Measurements from ENCODE around the gene JMJD7.

Gene JMJD7

DNA sequence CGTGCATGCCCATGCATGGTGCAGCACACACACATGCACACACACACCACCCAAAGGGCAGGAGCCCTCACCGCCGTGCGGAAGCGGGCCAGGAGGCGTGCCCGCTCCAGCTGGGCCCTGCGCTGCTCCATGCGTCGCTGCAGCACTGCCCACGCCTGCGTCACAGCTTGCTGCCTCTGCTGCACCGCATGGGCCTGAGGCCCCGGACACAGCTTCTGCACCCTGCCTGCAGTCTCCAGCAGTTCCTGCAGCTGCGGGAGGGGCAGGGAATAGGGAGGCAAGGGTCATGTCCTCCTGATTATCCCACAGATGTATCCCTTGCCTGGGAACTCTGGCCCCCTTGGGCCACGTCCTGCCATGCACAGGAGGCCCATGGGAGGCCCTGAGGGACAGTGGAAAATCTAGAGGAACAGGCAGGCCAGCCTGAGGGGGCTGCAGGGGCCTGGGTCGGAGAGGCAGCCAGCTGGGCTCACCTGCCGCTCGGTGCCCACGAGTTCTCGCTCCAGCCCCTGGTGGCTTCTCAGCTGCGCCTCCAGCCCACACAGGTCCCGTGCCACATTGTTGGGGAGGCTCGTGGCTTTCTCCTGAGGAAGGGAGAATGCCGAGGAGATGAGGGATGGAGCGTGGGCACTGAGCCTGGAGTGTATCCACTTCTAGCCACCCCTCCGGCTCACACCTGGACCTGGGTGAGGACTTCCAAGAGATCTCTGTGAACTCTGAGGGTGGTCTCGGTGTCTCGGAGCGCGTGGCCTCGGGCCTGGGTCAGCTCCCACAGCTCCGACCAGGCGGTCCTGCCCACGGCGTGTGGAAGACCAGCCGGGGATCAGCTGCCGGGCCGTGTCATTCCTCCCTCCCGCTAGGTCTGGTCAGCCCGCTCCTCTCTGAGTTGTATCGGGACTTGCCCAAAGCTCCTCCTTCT, 42.1 kb downstream of the JMJD7 start:
- FAIRE-seq: no peak

DNA sequence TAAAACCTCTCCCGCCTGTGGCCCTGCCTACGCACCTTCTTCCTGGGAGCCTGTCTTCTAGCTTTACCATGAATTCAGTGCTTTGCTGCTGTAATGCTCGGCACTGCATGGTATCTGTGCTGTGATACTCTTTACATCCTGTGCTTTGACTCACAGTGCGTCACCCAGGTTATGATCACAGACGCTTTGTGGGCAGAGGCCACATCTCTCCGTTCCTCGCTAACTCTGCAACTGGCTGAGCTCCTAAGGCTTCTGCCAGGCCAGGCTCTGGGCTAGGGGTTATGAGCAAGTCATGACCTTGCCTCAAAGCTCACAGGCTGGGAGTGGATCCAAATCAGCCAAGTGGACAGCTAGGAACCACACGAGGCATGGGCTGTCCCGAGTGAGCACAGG, 42.8 kb downstream of the JMJD7 start:
- no peak for FAIRE-seq

DNA sequence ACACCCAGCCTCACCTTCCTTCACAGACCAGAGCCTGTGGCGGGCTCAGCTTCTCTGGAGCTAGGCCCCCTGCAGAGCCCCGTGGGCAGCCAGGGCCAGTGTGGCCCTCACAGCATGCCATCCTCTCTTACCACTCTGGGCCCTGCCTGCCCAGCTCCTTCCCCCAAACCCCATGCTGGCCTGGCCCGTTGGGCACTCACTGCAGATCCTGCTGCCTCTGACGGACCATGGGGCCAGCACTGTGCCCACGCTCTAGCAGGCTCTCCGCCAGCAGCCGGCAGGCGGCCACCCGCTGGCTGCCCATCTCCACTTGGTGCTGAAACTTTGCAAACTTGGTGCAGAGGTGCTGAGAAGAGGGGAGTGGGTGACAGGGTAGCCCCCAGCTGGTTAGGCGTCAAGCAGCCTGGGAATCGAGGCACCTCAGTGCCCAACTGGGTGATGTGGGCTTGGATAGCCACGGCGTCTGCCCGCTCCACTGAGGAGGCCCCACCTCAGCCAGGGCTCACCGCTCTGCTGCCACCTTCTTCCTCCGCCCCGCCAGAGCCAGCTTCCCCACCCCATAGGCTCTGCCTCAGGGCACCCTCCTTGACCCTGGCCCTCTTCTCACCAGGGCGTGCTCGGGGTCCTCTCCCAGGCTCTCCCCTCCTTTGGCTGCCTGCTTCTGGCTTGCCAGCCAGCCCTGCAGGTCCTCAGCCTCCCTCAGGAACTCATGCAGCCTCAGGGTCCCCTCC, 43.4 kb downstream of the JMJD7 start:
- FAIRE-seq: no peak

DNA sequence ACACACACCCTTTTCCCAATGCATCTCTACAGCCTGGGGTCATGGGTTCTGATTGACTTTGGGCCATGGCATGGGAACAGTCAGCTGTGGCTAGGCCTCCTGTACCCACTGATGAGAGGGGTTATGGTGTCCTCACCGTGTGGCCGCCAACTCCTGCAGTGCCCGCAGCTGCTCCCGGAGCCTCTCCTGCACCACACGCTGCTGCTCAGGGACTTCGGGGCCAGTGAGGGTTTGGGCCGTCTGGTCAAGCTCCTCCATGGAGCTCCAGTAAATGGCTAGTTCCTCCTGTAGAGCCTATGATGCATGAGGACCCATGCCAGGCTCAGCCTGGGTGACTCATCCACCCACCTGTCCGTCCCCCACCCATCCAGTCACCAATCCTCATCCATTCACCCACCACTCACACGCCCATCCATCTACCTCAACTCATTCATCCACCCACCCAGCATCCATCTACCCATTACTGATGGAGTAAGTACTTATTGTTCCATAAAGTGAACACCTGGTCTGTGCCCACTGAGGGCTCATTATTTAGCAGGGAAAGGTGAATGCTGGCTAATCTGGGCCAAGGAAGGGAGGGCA, 44.4 kb downstream of the JMJD7 start:
- no peak for FAIRE-seq

DNA sequence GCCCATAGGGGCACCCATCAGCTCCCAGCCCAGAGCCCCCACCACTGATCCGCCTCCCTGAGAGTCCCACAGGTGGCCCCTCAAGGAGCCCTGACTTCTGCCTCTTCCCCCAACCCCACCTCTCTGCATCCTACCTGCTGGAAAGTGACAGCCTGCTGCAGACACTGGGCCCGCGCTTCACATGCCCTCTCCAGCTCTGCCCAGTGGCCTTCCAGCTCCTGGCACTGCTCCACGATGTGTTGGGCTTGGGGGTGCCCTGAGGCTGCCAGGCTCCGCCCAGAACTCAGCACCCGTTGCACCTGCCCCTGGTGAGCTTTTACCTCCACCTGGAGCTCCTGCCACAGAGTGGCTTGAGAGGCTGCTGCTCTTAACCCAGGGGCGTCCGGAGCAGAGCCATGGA, 45.8 kb downstream of the JMJD7 start:
- no peak for FAIRE-seq

DNA sequence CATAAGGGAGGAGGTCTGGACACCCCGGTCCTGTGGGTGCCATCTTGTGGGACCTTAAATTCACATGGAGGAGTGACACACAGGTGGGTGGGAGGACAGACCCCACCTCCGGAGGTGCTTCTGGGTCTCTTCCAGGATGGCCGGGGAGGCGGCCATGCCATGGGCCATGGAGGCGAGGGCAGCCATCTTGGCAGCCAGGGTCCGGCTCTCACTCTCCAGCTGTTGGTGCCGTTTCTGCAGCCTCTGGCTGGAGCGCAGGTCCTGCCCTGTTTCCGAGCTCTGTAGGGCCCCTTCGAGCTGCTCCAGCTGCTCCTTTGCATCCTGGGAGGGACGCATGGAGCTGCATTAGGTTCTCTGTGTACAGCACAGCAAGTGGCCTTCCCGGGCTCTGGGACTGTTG, 46.8 kb downstream of the JMJD7 start:
- no peak for FAIRE-seq

DNA sequence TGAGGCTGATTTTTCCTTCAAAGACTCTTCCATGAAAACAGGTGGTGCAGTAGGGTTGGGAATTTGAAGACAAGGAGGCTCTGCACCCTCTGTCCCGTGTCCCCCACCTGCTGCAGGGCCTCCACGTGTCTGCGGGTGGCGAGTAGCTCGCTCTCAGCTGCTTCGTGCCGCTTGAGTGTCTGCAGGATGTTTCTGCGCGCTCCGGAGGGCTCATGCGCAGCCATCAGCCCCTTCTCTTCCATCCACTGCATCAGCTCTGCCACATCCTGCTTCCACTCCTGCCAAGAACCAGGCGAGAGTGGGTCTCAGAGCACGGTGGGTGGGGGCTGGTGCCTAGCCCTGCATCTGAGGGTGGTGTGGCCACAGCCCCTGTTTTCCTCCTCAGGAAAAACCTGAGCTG, 48.1 kb downstream of the JMJD7 start:
- no peak for FAIRE-seq

DNA sequence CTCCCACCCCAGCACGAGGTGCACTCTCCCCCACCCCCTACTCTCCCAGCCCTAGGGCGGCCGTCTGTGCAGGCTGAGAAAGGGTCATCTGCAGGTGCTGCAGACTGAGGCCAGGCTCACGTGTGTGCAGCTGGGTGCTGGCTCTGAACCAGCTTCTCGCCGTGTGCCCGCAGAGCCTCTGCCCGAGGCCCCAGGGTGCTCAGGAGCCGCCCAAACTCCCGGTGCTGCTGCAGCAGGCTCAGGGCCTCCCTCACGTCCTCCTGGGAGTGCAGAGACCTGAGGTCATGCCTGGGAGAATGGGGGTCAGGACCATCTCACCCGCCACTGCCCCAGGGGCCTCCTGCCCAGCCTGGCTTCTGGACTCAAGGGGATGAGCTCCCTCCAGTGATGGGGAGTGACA, 48.8 kb downstream of the JMJD7 start:
- FAIRE-seq: no peak

DNA sequence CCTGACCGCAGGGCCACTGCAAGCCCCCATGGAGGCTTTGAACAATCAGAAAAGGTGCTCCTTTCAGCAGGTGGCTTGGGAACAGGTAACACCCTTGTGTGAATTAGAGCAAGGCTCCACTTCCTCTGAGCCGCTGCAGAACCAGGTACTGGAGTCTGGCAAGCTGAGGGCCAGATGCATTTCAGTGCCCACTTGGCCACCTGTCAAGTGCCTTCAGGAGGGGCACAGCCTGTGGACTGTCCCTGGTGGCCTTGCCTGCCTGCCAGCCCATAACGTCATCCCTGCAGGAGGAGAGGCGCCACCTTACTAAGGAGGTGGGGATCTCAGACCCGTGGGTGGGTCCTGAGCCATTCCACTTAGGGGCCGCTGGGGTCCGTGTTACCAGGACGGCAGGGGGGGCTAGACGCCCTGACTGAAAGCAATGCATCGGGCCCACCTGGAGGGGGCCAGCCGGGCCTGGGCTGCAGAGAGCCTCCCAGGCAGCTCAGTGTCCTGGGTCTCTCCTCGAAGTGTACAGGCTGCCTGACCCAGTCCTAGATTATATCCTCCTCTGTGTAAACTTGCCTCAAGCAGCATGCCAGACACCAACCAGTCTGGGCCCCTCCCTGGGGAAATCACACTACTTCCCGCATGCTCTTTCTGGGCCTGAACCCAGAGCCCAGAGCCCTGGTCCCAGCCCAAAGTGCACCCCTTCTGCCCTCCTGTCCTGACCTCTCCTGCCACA, 49.9 kb downstream of the JMJD7 start:
- FAIRE-seq: no peak

DNA sequence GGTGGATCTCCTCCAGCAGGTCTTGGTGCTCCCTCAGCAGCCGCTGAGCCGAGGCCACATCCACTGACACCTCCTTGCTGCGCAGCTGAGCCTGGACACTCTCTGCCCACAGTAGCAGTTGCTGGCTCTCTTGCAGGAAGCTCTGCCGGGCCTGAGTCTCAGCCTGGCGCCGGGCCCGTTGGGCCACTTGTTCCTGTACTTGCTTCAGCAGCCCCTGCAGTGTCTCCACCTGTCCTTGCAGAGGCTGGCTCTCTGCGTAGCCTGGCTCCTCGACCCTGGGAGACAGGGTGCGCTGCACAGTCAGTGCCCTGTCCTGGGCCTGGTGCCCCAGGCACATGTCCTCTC, 50.4 kb downstream of the JMJD7 start:
- FAIRE-seq: no peak

DNA sequence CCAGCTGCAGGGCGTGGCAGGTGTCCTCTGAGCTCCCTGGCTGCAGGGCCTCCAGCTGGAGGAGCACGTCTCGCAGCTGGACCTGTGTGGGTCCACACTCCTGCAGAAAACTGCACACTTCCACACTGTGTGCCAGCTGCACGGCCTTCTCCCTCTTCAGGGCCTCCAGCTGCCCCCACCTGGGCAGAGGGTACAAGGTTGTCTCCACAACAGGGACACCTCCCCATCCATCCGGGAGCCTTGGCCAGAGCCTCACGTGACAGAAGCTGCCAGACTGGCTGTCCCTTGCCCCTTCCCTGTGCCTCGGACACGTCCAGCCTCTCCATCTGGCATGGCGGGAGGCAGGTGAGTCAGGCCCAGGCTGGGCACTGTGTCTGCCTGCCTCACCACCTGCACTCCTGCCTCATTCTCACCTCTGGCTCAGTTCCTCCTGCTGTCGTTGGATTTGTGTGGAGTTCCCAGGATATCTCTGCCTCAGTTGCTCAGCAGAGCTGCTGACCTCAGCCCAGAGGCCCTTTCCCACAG, 51.5 kb downstream of the JMJD7 start:
- no peak for FAIRE-seq

DNA sequence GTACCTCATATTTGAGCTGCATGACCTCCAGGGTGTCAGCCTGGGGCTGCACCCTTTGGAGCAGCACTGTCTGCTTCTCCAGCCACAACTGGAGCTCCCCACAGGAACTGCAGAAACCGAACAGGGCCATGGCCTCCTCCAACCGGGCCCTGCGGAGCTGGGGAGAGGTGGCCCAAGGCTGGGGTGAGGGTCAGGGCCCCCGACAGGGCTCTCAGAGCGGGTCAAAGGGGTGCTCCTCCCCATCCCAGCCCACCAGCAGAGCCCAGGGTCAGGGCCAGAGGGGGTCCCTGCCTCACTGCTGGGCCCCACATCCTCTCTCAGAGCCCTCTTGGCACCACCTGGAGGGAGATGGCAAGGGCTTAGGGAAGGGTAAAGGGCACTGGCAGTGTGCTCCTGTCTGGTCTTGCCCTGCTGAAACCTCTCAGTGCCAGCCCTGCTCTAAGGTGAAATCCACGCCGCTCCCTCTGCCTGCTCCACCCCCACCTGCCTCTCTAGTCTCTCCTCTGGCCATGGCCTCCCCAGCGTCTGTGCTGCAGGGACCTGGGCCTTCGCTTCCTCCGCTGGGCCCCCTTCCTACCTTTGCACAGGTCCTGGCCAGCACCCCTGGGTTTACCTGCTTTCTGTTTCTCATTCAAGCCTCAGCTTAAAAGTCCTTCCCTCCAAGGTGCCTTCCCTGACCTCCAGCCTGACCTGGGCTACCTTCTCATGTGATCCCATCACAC, 52.4 kb downstream of the JMJD7 start:
- no peak for FAIRE-seq

DNA sequence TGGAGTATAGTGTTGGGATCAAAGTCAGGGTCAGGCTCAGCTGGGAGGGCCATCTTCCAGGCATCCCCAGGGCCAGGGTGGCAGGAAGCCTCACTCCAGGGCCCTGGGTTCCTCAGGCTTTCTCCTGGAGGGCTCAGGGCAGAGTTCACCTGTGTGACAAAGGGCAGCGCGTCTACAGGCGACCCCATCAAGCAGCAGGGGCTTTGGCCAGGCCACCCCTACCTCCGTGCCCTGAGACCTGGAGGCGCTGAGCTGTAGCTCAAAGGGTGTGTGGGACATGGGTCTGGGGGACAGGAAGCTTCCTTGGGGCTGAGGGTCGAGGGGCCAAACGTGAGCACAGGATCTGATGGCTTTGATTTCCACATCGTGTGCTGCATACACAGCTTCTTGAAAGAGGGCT, 53.2 kb downstream of the JMJD7 start:
- no peak for FAIRE-seq

DNA sequence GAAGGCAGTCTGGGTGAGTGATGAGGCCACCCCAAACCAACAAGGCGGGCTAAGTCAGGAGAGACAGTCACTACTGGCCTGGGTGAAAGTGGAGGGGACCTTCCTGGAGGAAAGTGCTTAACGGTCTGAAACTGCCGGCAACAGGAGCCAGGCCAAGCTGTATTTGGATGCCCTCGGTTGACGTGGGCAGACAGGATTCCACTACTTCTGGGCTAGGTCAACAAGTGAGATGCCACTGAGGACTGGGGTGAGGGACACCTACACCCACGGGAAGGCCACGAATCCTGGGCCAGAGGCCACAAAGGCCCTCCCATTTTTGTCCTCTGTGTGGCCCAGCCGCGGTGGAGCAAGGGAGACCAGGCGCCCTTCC, 53.6 kb downstream of the JMJD7 start:
- no peak for FAIRE-seq

DNA sequence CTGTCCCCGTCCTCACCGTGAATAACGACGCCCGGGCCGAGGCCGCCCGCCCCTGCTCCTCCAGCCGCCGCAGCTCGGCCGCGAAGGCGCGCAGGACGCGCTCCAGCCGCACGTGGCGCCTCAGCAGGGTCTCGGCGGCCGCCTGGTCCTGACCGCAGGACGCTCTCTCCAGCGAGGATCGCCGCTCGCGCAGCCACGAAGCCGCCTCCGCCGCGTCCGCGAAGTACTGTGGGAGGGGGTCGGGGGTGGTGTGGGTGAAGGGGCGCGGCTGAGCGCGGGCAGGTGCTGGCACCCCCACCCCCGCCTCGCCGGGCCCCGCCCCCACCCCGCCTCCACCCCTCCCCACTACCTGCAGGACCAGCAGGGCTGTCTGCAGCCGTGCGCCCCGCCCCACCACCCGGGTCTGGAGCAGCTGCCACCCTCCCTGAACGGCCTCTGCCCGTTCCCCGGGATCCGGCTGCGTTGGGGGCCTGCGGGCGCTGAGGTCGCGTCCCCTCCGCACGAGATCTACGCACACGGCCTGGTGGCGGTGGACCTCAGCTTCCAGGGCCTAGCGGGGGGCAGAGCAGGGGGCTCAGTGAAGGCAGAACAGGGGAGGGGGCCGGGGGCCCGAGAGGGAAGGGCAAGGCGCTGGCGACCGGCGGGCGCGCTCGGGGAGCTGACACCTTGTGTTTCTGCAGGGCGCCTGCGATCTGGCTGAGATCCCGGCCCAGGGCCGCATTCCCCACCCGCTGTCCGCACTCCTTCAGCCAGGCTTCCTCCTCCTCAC, 54.2 kb downstream of the JMJD7 start:
- no peak for FAIRE-seq

DNA sequence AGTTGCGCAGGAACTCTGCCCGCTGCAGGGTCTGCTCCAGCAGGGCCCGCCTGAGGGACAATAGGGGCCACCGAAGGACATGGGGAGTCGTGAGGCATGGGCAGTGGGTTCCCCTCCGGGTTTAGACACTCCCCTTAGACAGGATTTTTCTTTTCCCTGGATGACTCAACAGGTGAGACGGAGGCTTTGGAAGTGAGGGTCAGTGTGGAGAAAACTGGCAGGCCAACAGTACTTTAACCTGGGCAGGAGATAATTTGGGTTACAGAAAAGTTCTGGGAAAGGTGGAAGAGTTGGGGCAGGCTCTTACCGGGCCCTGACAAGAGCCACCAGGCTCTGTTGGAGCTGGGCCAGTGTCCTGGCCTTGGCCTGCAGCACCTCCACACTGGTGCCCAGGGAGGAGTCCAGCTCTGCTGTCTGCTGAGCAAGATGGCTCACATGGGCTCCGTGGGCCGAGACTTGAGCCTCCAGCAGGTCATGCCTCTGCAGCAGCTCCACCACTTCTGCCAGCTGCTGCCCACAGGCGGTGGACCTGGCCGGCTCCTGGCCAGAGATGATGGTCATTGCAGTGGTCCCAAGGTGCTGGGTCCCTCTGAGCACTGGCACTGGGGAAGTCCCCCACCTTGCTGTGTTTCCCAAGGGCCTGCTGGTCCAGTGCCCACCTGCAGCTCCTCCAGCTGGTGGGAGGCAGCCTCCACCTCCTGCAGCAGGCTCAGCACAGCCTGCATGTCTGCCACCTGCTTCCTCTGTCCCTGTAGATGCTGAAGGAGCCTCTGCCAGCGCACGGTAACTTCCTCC, 55.0 kb downstream of the JMJD7 start:
- FAIRE-seq: no peak

DNA sequence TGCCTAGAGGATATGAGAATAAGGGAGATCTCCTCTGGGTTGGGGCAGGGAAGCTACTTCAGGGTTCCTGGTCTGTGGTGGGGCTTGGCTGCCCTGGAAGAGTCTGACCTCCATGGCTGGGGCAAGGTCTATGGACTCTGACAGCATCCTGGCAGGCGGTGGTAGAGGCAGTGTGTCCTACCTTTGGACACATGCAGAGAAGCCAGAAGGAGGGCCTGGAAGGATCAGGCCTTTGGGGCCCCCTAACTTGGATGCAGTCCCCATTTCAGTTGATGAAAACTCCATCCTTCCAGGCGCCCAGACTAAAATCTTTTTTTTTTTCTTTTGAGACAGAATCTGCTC, 55.6 kb downstream of the JMJD7 start:
- FAIRE-seq: no peak

DNA sequence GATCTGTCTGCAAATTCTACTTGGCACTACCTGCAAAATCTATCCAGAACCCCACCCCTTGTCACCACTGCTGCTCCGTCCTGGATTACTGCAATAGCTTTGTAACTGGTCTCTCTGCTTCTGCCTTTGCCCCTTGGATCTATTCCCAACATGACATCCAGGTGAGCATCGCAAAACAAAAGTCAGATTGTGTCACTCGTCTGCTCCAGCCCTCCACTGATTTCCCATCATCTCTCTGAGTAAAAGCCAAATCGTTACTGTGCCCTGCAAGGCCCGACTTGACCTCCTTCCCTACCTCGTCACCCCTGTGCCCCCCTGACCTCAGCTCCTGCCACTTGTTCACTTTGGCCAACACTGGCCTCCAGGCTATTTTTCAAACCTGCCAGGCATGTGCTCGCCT, 56.6 kb downstream of the JMJD7 start:
- FAIRE-seq: no peak

DNA sequence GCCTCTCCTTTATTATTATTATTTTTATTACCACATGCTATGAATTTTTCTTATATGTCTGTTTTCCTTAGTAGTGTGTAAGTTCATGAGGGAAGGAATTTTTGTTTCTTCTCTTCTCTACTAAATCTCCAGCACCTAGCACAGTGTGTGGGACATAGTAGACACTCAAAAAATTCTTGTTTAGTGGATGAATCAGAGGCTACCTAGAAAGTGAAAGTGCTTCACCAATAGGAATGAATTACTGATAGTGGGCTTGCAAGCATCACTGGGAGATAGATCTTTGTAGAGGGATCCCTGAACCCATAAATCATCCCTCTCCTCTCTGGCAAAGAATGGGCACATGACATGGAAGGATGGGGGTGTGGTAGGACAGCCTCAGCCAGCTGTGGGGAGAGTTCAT, 57.4 kb downstream of the JMJD7 start:
- FAIRE-seq: no peak

DNA sequence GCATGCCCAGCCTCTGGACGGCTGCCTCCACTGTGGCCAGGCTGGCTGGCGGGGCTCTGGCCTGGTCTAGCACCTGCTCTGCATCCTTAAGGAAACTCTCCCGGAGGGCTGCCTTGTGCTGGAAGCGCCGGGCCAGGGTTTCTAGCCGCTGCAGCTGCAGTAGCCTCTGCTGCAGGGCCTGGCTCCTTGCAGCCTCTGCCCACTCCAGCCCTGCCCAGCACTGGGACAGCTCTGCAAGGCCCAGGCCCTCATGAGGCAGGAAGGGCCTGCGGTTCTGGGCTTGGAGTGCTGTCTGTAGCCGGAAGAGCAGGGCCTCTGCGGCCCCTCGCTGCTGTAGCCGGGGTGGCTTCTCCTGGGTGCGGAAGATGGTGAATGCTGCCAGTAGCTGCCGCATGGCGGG, 57.9 kb downstream of the JMJD7 start:
- FAIRE-seq: no peak

DNA sequence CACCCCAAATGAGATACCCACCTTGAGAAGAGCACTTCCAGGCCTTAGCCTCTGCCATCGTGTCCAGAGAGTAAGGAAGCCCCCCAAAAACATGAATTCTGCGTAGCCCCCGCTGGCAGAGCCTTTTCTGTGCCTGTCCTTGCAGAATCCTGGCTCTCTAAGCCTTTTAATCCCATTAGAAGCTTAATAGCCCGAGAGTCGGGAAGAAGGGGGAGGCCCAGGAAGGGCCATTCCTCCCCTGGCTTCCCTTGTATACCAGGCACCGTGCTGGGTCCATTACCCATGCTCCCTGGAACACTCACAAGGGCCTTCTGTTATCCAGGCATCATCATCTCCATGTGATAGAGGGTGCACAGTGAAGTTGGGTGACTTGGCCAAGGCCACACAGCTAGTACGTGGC, 58.8 kb downstream of the JMJD7 start:
- no peak for FAIRE-seq

Measured in G401.6 (cell line).